Heart left ventricle (tissue), 13 donors: ENCODE results near the gene SHC3.

Experiments used
- POLR2A ChIP-seq, 2 donors: fragments of 450-650 bp; IDR thresholded peaks; one replicate each; pipeline ENCODE4 v1.6.1; 2017; ENCODE audit warnings: antibody characterized with exemption in 2 of 2, mild to moderate bottlenecking in 2 of 2, moderate library complexity in 2 of 2
- TF ChIP-seq, protein P1 (sequence below), 12 donors: fragments of 200-600 bp; sonication (generic) in 4 of 12; IDR thresholded peaks; one replicate each; pipeline versions ENCODE4 v1.5.0 to v1.8.0; 2018 to 2022; ENCODE audit warnings: antibody characterized with exemption in 12 of 12, mild to moderate bottlenecking in 5 of 12
- donor health status: ischemic (EF 13 %, LVEDD 7.1; RV severe dilation, severe dysfunction).
- donor health status: DM: no; HTN: yes; CAD: no.
- donor health status: DM: no; HTN: no; CAD: no.
- donor health status: ischemic (EF 25% LVEDD 6.9; RV normal size, moderate dysfunction).
- donor health status: ischemic (EF 25% LVEDD 5.7; RV mildly dilated, moderate dysfunction).
- donor health status: ischemic (EF 35%, LVEDD 5.7; RV mildly dilated, moderate dysfunction).
- donor health status: nonischemic (EF 11% LVEDD 7.7; RV severe dilation, severe dysfunction).
- donor health status: DM: yes; HTN: yes; CAD: no.
- donor health status: PGD.
- donor health status: ischemic (EF 29% LVEDD 5.4; RV normal size, mild dysfunction).
- donor health status: nonischemic (EF 23%, LVEDD 6.1; RV moderate dilation, normal function).

GRCh38 chr9:89183146-89183545 is 4.5 kb upstream of the SHC3 start:
- TF ChIP-seq, protein P1, sequence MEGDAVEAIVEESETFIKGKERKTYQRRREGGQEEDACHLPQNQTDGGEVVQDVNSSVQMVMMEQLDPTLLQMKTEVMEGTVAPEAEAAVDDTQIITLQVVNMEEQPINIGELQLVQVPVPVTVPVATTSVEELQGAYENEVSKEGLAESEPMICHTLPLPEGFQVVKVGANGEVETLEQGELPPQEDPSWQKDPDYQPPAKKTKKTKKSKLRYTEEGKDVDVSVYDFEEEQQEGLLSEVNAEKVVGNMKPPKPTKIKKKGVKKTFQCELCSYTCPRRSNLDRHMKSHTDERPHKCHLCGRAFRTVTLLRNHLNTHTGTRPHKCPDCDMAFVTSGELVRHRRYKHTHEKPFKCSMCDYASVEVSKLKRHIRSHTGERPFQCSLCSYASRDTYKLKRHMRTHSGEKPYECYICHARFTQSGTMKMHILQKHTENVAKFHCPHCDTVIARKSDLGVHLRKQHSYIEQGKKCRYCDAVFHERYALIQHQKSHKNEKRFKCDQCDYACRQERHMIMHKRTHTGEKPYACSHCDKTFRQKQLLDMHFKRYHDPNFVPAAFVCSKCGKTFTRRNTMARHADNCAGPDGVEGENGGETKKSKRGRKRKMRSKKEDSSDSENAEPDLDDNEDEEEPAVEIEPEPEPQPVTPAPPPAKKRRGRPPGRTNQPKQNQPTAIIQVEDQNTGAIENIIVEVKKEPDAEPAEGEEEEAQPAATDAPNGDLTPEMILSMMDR (IDR thresholded peaks at IDR 0.05) = no peak
- no peak for TF ChIP-seq POLR2A (IDR thresholded peaks at IDR 0.05)
